Measurements from ENCODE around the gene FBF1. TPM values are rescaled to one million over a fixed set of nuclear protein-coding genes. Genes with fewer than 3 reads are reported as not detected.
A peak's percentile ranks its signal among the peaks of the same experiment; 100 is the strongest.

FBF1 gene
- total and polyA plus RNA-seq, 9 of the 15 experiments (the other 6 are each of a cell fraction or from before 2014, with no cell fraction given): 0.46 to 14.9 (median 7.5) TPM

DNA sequence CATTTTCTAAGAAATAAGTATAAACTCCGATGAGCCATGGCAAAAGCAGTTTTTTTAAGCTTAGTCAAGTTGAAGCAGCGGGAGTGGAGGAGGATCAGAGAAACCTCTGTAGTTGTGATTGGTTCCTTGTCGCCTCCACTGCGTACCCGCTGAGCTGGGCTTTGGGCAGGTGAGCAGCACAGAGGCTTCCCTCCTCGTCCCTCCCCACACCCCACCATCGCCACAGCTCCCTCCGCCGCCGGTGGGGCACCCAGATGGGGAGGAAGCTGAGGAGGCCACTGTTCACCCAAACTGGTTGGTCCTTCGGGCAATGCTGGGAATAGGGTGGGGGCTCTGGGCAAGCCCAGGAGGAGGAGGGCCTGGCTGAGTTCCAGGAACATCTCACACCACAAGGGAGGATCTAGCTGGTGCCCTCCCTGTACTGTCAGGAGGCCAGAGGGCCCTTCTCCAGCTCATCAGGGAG, 31.0 kb downstream of the FBF1 start:
- H3K4me2 ChIP-seq (ENCODE audit: insufficient read depth, low read length): no peak overlapping the region
- intact Hi-C loops (cut with micrococcal nuclease): loop anchor here (5.0 kb wide), 1 partner anchor 77 kb away; no protein-coding TSS in a partner anchor
- DNase-seq (ENCODE audit: extremely low read depth in 1 of 4, low spot score in 3 of 4) (no peak), FAIRE-seq (no peak), ATAC-seq (no peak)
- no peaks in the 10 kb centered on the region for H3K9me1 ChIP-seq (ENCODE audit: control insufficient read depth, insufficient read depth, low read length)
- H3K9me3 ChIP-seq (replicated peaks; ENCODE audit: control insufficient read depth, insufficient read depth, low read depth, low read length): no peaks in the 10 kb centered on the region
- no peaks in the 10 kb centered on the region for H3K27me3 ChIP-seq (ENCODE audit: control insufficient read depth in 2 of 2, insufficient read depth in 2 of 2, low read length in 2 of 2)
- ChIA-PET CTCF (ENCODE audit: low intra/inter-chr PET ratio) (no interaction called here), POLR2A (interaction anchor here (0.6 to 1.7 kb wide), 8 partner anchors 9 to 329 kb away, joined by 3 to 8 read pairs (median 4); partner anchors contain the start of gene TRIM65)
- in situ Hi-C loops (cut with MboI): loop anchor here (5.0 kb wide), 2 partner anchors 97 to 382 kb away; no protein-coding TSS in a partner anchor
- H3K79me2 ChIP-seq (ENCODE audit: control insufficient read depth, insufficient read depth, low read length): no peaks in the 10 kb centered on the region
- peaks cover 6 to 42% of the 10 kb centered on the region in 2 experiments; a peak in 3 of 5 replicates for H3K4me1 ChIP-seq (replicated peaks in 1 of 2; ENCODE audit: control insufficient read depth in 2 of 2, insufficient read depth in 2 of 2, low read length in 2 of 2)
- WGBS (ENCODE audit: insufficient coverage, low coverage, missing lambda C conversion rate): 57% methylated on average over 10 of the region's 11 CpGs
- H3K27ac ChIP-seq (ENCODE audit: extremely low read depth, low read depth, low read length): no peak overlapping the region
- no peaks in the 10 kb centered on the region for H4K20me1 ChIP-seq (replicated peaks; ENCODE audit: control insufficient read depth, insufficient read depth, low read length)
- no peak for TF ChIP-seq FIP1L1 (IDR thresholded peaks at IDR 0.05; ENCODE audit: low read depth, low read length, poor library complexity, severe bottlenecking)
- no peak for TF ChIP-seq ZSCAN29 (IDR thresholded peaks at IDR 0.05)
- TF ChIP-seq NFIC (IDR thresholded peaks at IDR 0.05): peak; percentile 27; the same call in 1 of the 2 replicates
- no peak for TF ChIP-seq HDAC2 (IDR thresholded peaks at IDR 0.05)
- H2AFZ ChIP-seq (ENCODE audit: low read depth, low read length): no peak overlapping the region
- H3K4me3 ChIP-seq: no peak overlapping the region
- BruUV-seq (replicated peaks): no TSS peak
- no peak overlapping the region for H3K9ac ChIP-seq (ENCODE audit: insufficient read depth in 1 of 2, low read depth in 2 of 2, low read length in 2 of 2)
- H3K36me3 ChIP-seq (ENCODE audit: control insufficient read depth, insufficient read depth, low read length): peaks cover 3% of the 10 kb centered on the region; the same call in 1 of the 3 replicates

DNA sequence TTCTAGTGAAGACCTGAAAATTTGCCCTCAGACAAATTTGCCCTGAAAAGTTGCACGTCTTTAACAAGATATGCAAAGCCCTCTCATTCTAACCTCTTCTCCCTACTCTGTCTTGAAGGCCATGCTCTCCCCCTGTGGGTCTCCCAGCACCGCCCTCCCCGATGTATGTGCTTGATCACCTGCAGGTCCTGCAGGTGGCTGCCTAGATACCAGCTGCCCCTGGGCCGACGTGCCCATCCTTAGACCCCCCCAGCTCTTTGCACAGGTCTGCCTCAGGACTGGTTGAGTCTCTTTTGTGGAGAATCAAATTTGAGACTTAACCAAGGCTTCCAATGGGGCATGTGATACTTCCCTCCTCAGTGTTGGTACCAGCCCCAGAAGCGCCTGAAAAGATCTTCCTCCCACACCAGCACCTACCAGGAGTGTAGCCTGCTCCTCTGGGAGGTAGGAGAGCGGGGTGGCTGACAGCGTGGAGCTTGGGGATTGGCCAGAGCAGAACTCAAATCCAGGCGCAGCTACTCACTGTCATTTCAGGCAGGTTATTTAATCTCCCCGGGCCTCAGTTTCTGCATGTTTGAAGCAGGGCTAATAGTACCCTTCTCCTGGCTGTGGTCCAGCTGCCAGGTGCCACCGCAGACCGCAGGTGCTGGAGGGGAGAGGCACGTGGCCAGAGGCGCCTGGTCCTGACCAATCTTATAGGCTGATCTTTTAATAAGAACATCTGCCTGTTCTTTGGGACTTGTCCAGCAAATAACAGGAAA, 31.6 kb downstream of the FBF1 start:
- peaks cover 3% of the 10 kb centered on the region for H3K79me2 ChIP-seq (ENCODE audit: control insufficient read depth, insufficient read depth, low read length)
- FAIRE-seq: no peak

More for the DNA sequence above, 31.6 kb downstream of the FBF1 start:
- Histone ChIP-seq H3K27ac (ENCODE audit: extremely low read depth, low read depth, low read length) (no peak overlapping the region), H3K4me2 (ENCODE audit: insufficient read depth, low read length) (no peak overlapping the region), H2AFZ (ENCODE audit: low read depth, low read length) (no peak overlapping the region), H3K27me3 (ENCODE audit: control insufficient read depth in 2 of 2, insufficient read depth in 2 of 2, low read length in 2 of 2) (no peaks in the 10 kb centered on the region), H3K9me3 (replicated peaks; ENCODE audit: control insufficient read depth, insufficient read depth, low read depth, low read length) (no peaks in the 10 kb centered on the region), H3K4me1 (replicated peaks in 1 of 2; ENCODE audit: control insufficient read depth in 2 of 2, insufficient read depth in 2 of 2, low read length in 2 of 2) (peaks cover 6 to 39% of the 10 kb centered on the region in 2 experiments; a peak in 3 of 5 replicates), H4K20me1 (replicated peaks; ENCODE audit: control insufficient read depth, insufficient read depth, low read length) (no peaks in the 10 kb centered on the region), H3K36me3 (ENCODE audit: control insufficient read depth, insufficient read depth, low read length) (peaks cover 3% of the 10 kb centered on the region; the same call in 1 of the 3 replicates), H3K9ac (ENCODE audit: insufficient read depth in 1 of 2, low read depth in 2 of 2, low read length in 2 of 2) (no peak overlapping the region), H3K4me3 (no peak overlapping the region), H3K9me1 (ENCODE audit: control insufficient read depth, insufficient read depth, low read length) (no peaks in the 10 kb centered on the region)
- DNase-seq (ENCODE audit: extremely low read depth in 1 of 4, low spot score in 3 of 4) (no peak), ATAC-seq (no peak)
- intact Hi-C loops (cut with micrococcal nuclease): loop anchor here (5.0 kb wide), 1 partner anchor 78 kb away; no protein-coding TSS in a partner anchor
- in situ Hi-C loops (cut with MboI): loop anchor here (5.0 kb wide), 1 partner anchor 98 kb away; no protein-coding TSS in a partner anchor
- WGBS (ENCODE audit: insufficient coverage, low coverage, missing lambda C conversion rate): 66% methylated on average over 14 of the region's 14 CpGs
- ChIA-PET POLR2A (interaction anchor here (0.5 to 1.6 kb wide), 7 partner anchors 12 to 330 kb away, joined by 3 to 8 read pairs (median 3); partner anchors contain the start of gene TRIM65), CTCF (ENCODE audit: low intra/inter-chr PET ratio) (no interaction called here)
- BruUV-seq (replicated peaks): no TSS peak
- TF ChIP-seq SLC30A9 (CRISPR knock-in tag; IDR thresholded peaks at IDR 0.05): no peak
